Upper lobe of left lung (tissue), 6 donors: Measurements from ENCODE around the gene RBM28. TPM values are rescaled to one million over a fixed set of nuclear protein-coding genes. Genes with fewer than 3 reads are reported as not detected.
"Not testable (repeated sequence)": the region's sequence is repeated elsewhere in the genome, so short reads cannot be mapped to it uniquely, and the experiment has no call there.

Source experiments
- ATAC-seq, 2 donors: fragments of 200-7000 bp; cut with Tn5 transposase; one replicate each; pipeline ENCODE4 v1.9.1; 2022; ENCODE audit warnings: mild to moderate bottlenecking in 2 of 2, moderate library complexity in 2 of 2; ENCODE audit not compliant: low FRiP score in 2 of 2
- DNase-seq, 2 donors: peaks; one replicate each; pipeline ENCODE4 v3.0.0-alpha.2; 2019 to 2020
- H3K27ac ChIP-seq, 4 donors: fragments of 200-600 bp; sonication (generic); one replicate each; pipeline ENCODE4 v1.5.1; 2016 to 2019
- H3K27me3 ChIP-seq, 4 donors: fragments of 200-600 bp; sonication (generic); one replicate each; pipeline ENCODE4 v1.5.1; 2017 to 2019
- H3K36me3 ChIP-seq, 4 donors: fragments of 200-600 bp; sonication (generic); one replicate each; pipeline ENCODE4 v1.5.1; 2016 to 2019
- H3K4me1 ChIP-seq, 4 donors: fragments of 200-600 bp; sonication (generic); one replicate each; pipeline ENCODE4 v1.5.1; 2018 to 2019
- H3K4me3 ChIP-seq, 4 donors: fragments of 200-600 bp; sonication (generic); one replicate each; pipeline ENCODE4 v1.5.1; 2017 to 2019; ENCODE audit warnings: mild to moderate bottlenecking in 2 of 4, moderate library complexity in 1 of 4
- H3K9me3 ChIP-seq, 4 donors: fragments of 200-600 bp; sonication (generic); one replicate each; pipeline ENCODE4 v1.5.1; 2018 to 2019
- CTCF ChIP-seq, 6 experiments: fragments of 450-650 bp in 4 of 6; fragments of 200-600 bp in 2 of 6; sonication (generic) in 2 of 6; IDR thresholded peaks; one replicate each; pipeline ENCODE4 v1.5.1; 2016 to 2019; ENCODE audit warnings: antibody characterized with exemption in 6 of 6
- EP300 ChIP-seq, 4 donors: sonication (generic); formaldehyde crosslinking; IDR thresholded peaks; one replicate each; pipeline ENCODE4 v1.5.1; 2017; ENCODE audit warnings: antibody characterized with exemption in 4 of 4, control low read depth in 2 of 4
- POLR2A ChIP-seq, 4 donors: fragments of 450-650 bp; IDR thresholded peaks; one replicate each; pipeline ENCODE4 v1.5.1; 2016 to 2017; ENCODE audit warnings: antibody characterized with exemption in 4 of 4, mild to moderate bottlenecking in 2 of 4
- POLR2AphosphoS5 ChIP-seq, 2 donors: sonication (generic); formaldehyde crosslinking; IDR thresholded peaks; one replicate each; pipeline ENCODE4 v1.5.1; 2017; ENCODE audit warnings: antibody characterized with exemption in 2 of 2
- WGBS, 2 donors: methylation state at CpG; one replicate each; pipeline ENCODE4 v1.1.5; 2017 to 2018; 5-methylcytosine and 5-hydroxymethylcytosine counted together
- total RNA-seq, 6 donors: library from RNA; depleted of rRNA in 4 of 6; stranded (reverse); fragments of >200 nt in 4 of 6; gene quantifications; one replicate each; pipeline versions ENCODE4 v1.1.0 to v1.2.1, GENCODE V29; 2016 to 2021
- donor health status: DM: no; HTN: no; CAD: no; lungs with moderate emphysema.
- donor health status: DM: no; HTN: yes; CAD: no; lungs with severe emphysema.

RBM28 gene
- total RNA-seq, 6 donors from 2014 or later: 20.1 to 108 (median 29.4) TPM

- Histone ChIP-seq H3K27ac (no peak overlapping the region), H3K9me3 (no peaks in the 10 kb centered on the region), H3K27me3 (no peaks in the 10 kb centered on the region), H3K4me3 (no peak overlapping the region), H3K4me1 (no peaks in the 10 kb centered on the region), H3K36me3 (peaks cover 0 to 15% (median 2%) of the 10 kb centered on the region in 4 donors)
- no peak for ATAC-seq
- DNase-seq: no peak
- TF ChIP-seq CTCF (IDR thresholded peaks at IDR 0.05) (no peak), EP300 (IDR thresholded peaks at IDR 0.05) (no peak), POLR2AphosphoS5 (IDR thresholded peaks at IDR 0.05) (no peak), POLR2A (IDR thresholded peaks at IDR 0.05) (no peak)
- 64 to 76% methylated on average over 7 of the region's 7 CpGs for WGBS, 2 donors
Observed at GRCh38 chr7:128299109-128299607, 44.5 kb downstream of the RBM28 start.

- not testable (repeated sequence) for H3K36me3 ChIP-seq, H3K4me3 ChIP-seq, H3K4me1 ChIP-seq, H3K27ac ChIP-seq, H3K27me3 ChIP-seq, DNase-seq, H3K9me3 ChIP-seq, ATAC-seq
- 87 to 91% methylated on average over 6 to 7 of the region's 7 CpGs for WGBS, 2 donors
Observed at GRCh38 chr7:128298004-128298403, 45.7 kb downstream of the RBM28 start.

GRCh38 chr7:128287556-128287955, 56.2 kb downstream of the RBM28 start:
- H3K4me1 ChIP-seq: no peaks in the 10 kb centered on the region
- 95 to 97% methylated on average over 4 of the region's 4 CpGs for WGBS, 2 donors
- no peak for DNase-seq

GRCh38 chr7:128284102-128284501, 59.6 kb downstream of the RBM28 start:
- H3K27me3 ChIP-seq: no peaks in the 10 kb centered on the region
- ATAC-seq: no peak
- H3K4me3 ChIP-seq: no peak overlapping the region
- H3K27ac ChIP-seq: no peak overlapping the region
- H3K9me3 ChIP-seq: peaks cover 6 to 16% (median 11%) of the 10 kb centered on the region in 4 donors
- WGBS, 2 donors: 90 to 91% methylated on average over 7 of the region's 7 CpGs
- no peak for TF ChIP-seq EP300 (IDR thresholded peaks at IDR 0.05)
- TF ChIP-seq POLR2A (IDR thresholded peaks at IDR 0.05): no peak
- TF ChIP-seq POLR2AphosphoS5 (IDR thresholded peaks at IDR 0.05): no peak
- no peak for TF ChIP-seq CTCF (IDR thresholded peaks at IDR 0.05)
- no peak for DNase-seq
- H3K36me3 ChIP-seq: peaks cover 0 to 3% (median 0%) of the 10 kb centered on the region in 4 donors
- H3K4me1 ChIP-seq: no peaks in the 10 kb centered on the region

More at GRCh38 chr7:128287556-128287955, 56.2 kb downstream of the RBM28 start:
- H3K27ac ChIP-seq: no peak overlapping the region
- no peak for ATAC-seq
- H3K36me3 ChIP-seq: no peaks in the 10 kb centered on the region
- H3K27me3 ChIP-seq: no peaks in the 10 kb centered on the region
- no peak overlapping the region for H3K4me3 ChIP-seq
- TF ChIP-seq EP300 (IDR thresholded peaks at IDR 0.05): no peak
- no peak for TF ChIP-seq POLR2AphosphoS5 (IDR thresholded peaks at IDR 0.05)
- TF ChIP-seq POLR2A (IDR thresholded peaks at IDR 0.05): no peak
- no peak for TF ChIP-seq CTCF (IDR thresholded peaks at IDR 0.05)
- no peaks in the 10 kb centered on the region for H3K9me3 ChIP-seq

- Histone ChIP-seq H3K27ac (no peak overlapping the region), H3K4me1 (no peaks in the 10 kb centered on the region), H3K9me3 (peaks cover 6 to 17% (median 11%) of the 10 kb centered on the region in 4 donors), H3K4me3 (no peak overlapping the region), H3K27me3 (no peaks in the 10 kb centered on the region), H3K36me3 (peaks cover 0 to 3% (median 0%) of the 10 kb centered on the region in 4 donors)
- WGBS, 2 donors: 85 to 92% methylated on average over 4 of the region's 4 CpGs
- peak in 1 of 2 donors; percentile 24 for DNase-seq
- TF ChIP-seq POLR2AphosphoS5 (IDR thresholded peaks at IDR 0.05): no peak
- no peak for TF ChIP-seq POLR2A (IDR thresholded peaks at IDR 0.05)
- TF ChIP-seq CTCF (IDR thresholded peaks at IDR 0.05): no peak
- TF ChIP-seq EP300 (IDR thresholded peaks at IDR 0.05): no peak
- ATAC-seq: no peak
Observed at GRCh38 chr7:128281605-128282380, 61.9 kb downstream of the RBM28 start.

GRCh38 chr7:128280451-128280850, 63.3 kb downstream of the RBM28 start:
- 79 to 90% methylated on average over 1 of the region's 1 CpG for WGBS, 2 donors
- not testable (repeated sequence) for H3K36me3 ChIP-seq

More at GRCh38 chr7:128280451-128280850, 63.3 kb downstream of the RBM28 start:
- peaks cover 6 to 17% (median 11%) of the 10 kb centered on the region in 4 donors for H3K9me3 ChIP-seq
- H3K27ac ChIP-seq, H3K27me3 ChIP-seq, H3K4me1 ChIP-seq, ATAC-seq, H3K4me3 ChIP-seq, DNase-seq: not testable (repeated sequence)
